Astrocyte (in vitro differentiated cells and primary cell): ENCODE measurements around the gene DYNC1I1. TPM values are rescaled to one million over a fixed set of nuclear protein-coding genes. Genes with fewer than 3 reads are reported as not detected.

ENCODE experiments used
- DNase-seq: peaks from one replicate; pipeline ENCODE4 v3.0.0-alpha.2; 2010; ENCODE audit warnings: low read depth
- FAIRE-seq: peaks from 2 replicates; lab custom pipeline; 2011; peaks lifted over from hg19 to GRCh38; lab: Jason Lieb, UNC
- H2AFZ ChIP-seq: 2 replicates; pipeline ENCODE4 v1.6.0; 2012; ENCODE audit warnings: low read depth, low read length, inconsistent platforms
- H3K27ac ChIP-seq: 2 replicates; pipeline ENCODE4 v1.5.1; 2011; ENCODE audit warnings: low read depth, low read length, inconsistent platforms
- H3K27me3 ChIP-seq: 2 replicates; pipeline ENCODE4 v1.6.0; 2011; ENCODE audit warnings: low read length, inconsistent platforms; ENCODE audit not compliant: insufficient read depth
- H3K36me3 ChIP-seq: 2 replicates; pipeline ENCODE4 v1.5.1; 2011; ENCODE audit warnings: low read length, inconsistent platforms; ENCODE audit not compliant: insufficient read depth
- H3K4me1 ChIP-seq: 2 replicates; pipeline ENCODE4 v1.5.1; 2011; ENCODE audit warnings: low read length, inconsistent platforms; ENCODE audit not compliant: insufficient read depth
- H3K4me2 ChIP-seq: 2 replicates; pipeline ENCODE4 v1.6.0; 2012; ENCODE audit warnings: low read length, inconsistent platforms
- H3K4me3 ChIP-seq: 2 replicates; pipeline ENCODE4 v1.5.1; 2011; ENCODE audit warnings: low read depth, mild to moderate bottlenecking, low read length, inconsistent platforms; ENCODE audit not compliant: insufficient read depth
- H3K79me2 ChIP-seq: 2 replicates; pipeline ENCODE4 v1.6.0; 2012; ENCODE audit warnings: mild to moderate bottlenecking, low read length, inconsistent platforms; ENCODE audit not compliant: insufficient read depth
- H3K9ac ChIP-seq: 2 replicates; pipeline ENCODE4 v1.6.0; 2012; ENCODE audit warnings: mild to moderate bottlenecking, low read length, inconsistent platforms
- H3K9me3 ChIP-seq: 2 replicates; pipeline ENCODE4 v1.5.1; 2012; ENCODE audit warnings: low read depth, mild to moderate bottlenecking, low read length, inconsistent platforms; ENCODE audit not compliant: insufficient read depth
- H4K20me1 ChIP-seq: 2 replicates; pipeline ENCODE4 v1.6.0; 2012; ENCODE audit warnings: low read length, inconsistent platforms; ENCODE audit not compliant: insufficient read depth
- H3K27ac Mint-ChIP-seq: one replicate; pipeline ENCODE4 v1.8.0; 2021; ENCODE audit warnings: mild to moderate bottlenecking, mixed read lengths; ENCODE audit not compliant: unreplicated experiment
- H3K27me3 Mint-ChIP-seq: one replicate; pipeline ENCODE4 v1.8.0; 2021; ENCODE audit warnings: low read depth, mixed read lengths; ENCODE audit not compliant: unreplicated experiment
- H3K36me3 Mint-ChIP-seq: one replicate; pipeline ENCODE4 v1.8.0; 2021; ENCODE audit warnings: low read depth, mixed read lengths; ENCODE audit not compliant: unreplicated experiment
- H3K4me1 Mint-ChIP-seq: one replicate; pipeline ENCODE4 v1.8.0; 2021; ENCODE audit warnings: low read depth, mixed read lengths; ENCODE audit not compliant: unreplicated experiment
- H3K4me3 Mint-ChIP-seq: one replicate; pipeline ENCODE4 v1.8.0; 2021; ENCODE audit warnings: mild to moderate bottlenecking, moderate library complexity, mixed read lengths; ENCODE audit not compliant: unreplicated experiment
- H3K9me3 Mint-ChIP-seq: one replicate; pipeline ENCODE4 v1.8.0; 2021; ENCODE audit warnings: mild to moderate bottlenecking, mixed read lengths; ENCODE audit not compliant: unreplicated experiment
- EZH2 ChIP-seq: IDR thresholded peaks from 2 replicates; pipeline ENCODE4 v1.6.1; 2012; ENCODE audit warnings: mild to moderate bottlenecking, low read length, inconsistent platforms; ENCODE audit not compliant: insufficient read depth
- total RNA-seq: library from RNA; stranded (reverse); gene quantifications from 2 replicates; pipeline ENCODE4 v1.2.1, GENCODE V29; 2021
- TF ChIP-seq, protein P1 (sequence below): IDR thresholded peaks from 2 replicates; pipeline ENCODE4 v1.5.1; 2011; ENCODE audit warnings: low read depth, mild to moderate bottlenecking, inconsistent platforms, low read length, moderate library complexity; ENCODE audit not compliant: insufficient read depth

Gene DYNC1I1
- total RNA-seq, 1 donor from 2014 or later = 3.2 TPM

DNA sequence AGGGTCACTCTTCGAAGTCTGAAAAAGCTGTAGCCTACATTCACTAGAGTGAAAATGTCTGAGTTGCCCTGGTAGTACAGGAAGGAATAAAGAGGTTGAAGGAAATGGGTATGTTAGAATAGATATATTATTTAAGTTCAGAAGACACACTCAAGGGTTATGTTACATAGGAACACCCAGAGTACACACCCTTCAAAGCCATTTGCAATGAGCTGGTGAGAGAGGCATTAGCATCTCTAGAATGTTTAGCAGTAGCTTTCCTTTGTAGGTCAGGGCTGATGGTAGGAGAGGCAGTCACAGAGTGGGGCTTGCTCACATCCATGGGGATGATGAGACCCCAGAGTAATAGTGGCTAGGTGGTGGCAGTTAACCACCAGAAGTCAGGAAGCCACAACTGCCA is 328.4 kb downstream of the DYNC1I1 start:
- Histone ChIP-seq H3K79me2 (no peaks in the 10 kb centered on the region), H3K9ac (no peak overlapping the region), H4K20me1 (no peaks in the 10 kb centered on the region), H3K9me3 (no peaks in the 10 kb centered on the region), H2AFZ (no peak overlapping the region), H3K4me2 (no peak overlapping the region), H3K27me3 (no peaks in the 10 kb centered on the region), H3K4me1 (no peaks in the 10 kb centered on the region), H3K27ac (no peak overlapping the region), H3K36me3 (no peaks in the 10 kb centered on the region), H3K4me3 (no peak overlapping the region)
- FAIRE-seq (no peak), DNase-seq (no peak)
- Mint-ChIP-seq H3K4me3 (no peak overlapping the region), H3K4me1 (no peaks in the 10 kb centered on the region), H3K36me3 (no peaks in the 10 kb centered on the region), H3K27ac (no peak overlapping the region), H3K27me3 (peaks cover 9% of the 10 kb centered on the region), H3K9me3 (no peaks in the 10 kb centered on the region)
- no peak for TF ChIP-seq EZH2
- TF ChIP-seq, protein P1, sequence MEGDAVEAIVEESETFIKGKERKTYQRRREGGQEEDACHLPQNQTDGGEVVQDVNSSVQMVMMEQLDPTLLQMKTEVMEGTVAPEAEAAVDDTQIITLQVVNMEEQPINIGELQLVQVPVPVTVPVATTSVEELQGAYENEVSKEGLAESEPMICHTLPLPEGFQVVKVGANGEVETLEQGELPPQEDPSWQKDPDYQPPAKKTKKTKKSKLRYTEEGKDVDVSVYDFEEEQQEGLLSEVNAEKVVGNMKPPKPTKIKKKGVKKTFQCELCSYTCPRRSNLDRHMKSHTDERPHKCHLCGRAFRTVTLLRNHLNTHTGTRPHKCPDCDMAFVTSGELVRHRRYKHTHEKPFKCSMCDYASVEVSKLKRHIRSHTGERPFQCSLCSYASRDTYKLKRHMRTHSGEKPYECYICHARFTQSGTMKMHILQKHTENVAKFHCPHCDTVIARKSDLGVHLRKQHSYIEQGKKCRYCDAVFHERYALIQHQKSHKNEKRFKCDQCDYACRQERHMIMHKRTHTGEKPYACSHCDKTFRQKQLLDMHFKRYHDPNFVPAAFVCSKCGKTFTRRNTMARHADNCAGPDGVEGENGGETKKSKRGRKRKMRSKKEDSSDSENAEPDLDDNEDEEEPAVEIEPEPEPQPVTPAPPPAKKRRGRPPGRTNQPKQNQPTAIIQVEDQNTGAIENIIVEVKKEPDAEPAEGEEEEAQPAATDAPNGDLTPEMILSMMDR = no peak

DNA sequence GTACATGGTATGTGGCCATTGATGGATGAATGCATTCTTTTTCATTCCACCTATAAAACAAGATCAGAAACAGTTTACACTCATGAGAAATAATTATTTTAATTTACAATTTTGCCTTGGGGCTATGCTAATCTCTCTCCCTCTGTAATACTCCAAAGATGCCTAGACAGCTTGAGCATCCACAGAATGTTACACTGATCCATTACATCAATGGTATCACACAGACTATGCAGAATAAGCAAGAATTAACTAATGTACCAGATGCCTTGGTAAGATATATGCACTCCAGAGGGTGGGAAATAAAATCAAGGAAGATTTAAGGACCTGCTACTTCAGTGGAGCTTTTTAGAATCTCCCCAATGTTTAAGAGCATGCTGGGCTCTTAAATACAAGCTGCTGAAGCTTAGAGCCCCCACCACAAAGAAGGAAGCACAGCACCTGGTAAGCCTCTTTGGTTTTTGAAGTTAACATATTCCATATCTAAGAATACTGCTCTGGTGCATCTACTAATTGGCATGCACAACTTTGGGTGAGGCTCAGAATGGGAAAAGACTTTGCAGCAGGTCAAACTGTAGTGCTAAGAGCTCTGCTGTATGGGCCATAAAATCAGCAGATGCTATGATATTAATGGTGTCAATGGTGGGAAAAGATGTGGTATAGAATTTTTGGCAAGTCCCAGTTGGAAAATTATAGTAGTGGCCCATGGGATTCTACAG is 329.9 kb downstream of the DYNC1I1 start:
- Histone ChIP-seq H3K79me2 (no peaks in the 10 kb centered on the region), H2AFZ (no peak overlapping the region), H3K4me2 (no peak overlapping the region), H3K4me1 (no peaks in the 10 kb centered on the region), H3K27me3 (no peaks in the 10 kb centered on the region), H4K20me1 (no peaks in the 10 kb centered on the region), H3K4me3 (no peak overlapping the region), H3K9me3 (no peaks in the 10 kb centered on the region), H3K36me3 (no peaks in the 10 kb centered on the region), H3K27ac (no peak overlapping the region), H3K9ac (no peak overlapping the region)
- Mint-ChIP-seq H3K4me1 (no peaks in the 10 kb centered on the region), H3K36me3 (no peaks in the 10 kb centered on the region), H3K4me3 (no peak overlapping the region), H3K27ac (no peak overlapping the region), H3K27me3 (peaks cover 9% of the 10 kb centered on the region), H3K9me3 (no peaks in the 10 kb centered on the region)
- FAIRE-seq (no peak), DNase-seq (no peak)
- TF ChIP-seq EZH2 = no peak
- TF ChIP-seq, protein P1 = no peak

DNA sequence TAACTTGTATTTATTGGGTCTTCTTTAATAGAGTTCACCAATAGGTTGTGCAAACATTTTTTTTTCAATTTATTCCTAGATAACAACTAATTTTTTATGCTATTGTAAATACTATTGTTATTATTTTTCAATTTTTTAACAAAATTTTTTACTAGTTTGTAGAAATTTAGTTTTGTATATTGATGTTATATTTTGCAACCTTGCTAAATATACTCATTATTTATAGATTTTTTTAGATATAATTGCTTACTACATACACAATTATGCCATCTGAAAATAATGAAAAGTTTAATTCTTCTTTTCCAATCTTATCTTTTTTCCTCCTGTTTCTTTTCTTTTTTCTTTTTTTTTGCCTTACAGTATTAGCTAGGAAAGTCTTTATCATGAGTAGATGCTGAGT is 332.6 kb downstream of the DYNC1I1 start:
- Histone ChIP-seq H3K27ac (no peak overlapping the region), H3K27me3 (no peaks in the 10 kb centered on the region), H4K20me1 (no peaks in the 10 kb centered on the region), H3K4me3 (no peak overlapping the region), H3K36me3 (no peaks in the 10 kb centered on the region), H3K79me2 (no peaks in the 10 kb centered on the region), H3K4me2 (no peak overlapping the region), H2AFZ (no peak overlapping the region), H3K4me1 (no peaks in the 10 kb centered on the region), H3K9ac (no peak overlapping the region), H3K9me3 (no peaks in the 10 kb centered on the region)
- TF ChIP-seq EZH2 = no peak
- TF ChIP-seq, protein P1 = no peak
- no peaks in the 10 kb centered on the region for H3K9me3 Mint-ChIP-seq
- FAIRE-seq (no peak), DNase-seq (no peak)
- H3K4me1 Mint-ChIP-seq = no peaks in the 10 kb centered on the region
- peaks cover 9% of the 10 kb centered on the region for H3K27me3 Mint-ChIP-seq
- H3K36me3 Mint-ChIP-seq = no peaks in the 10 kb centered on the region
- H3K4me3 Mint-ChIP-seq = no peak overlapping the region
- H3K27ac Mint-ChIP-seq = no peak overlapping the region
